ENCODE results near the gene UROC1. TPM values are rescaled to one million over a fixed set of nuclear protein-coding genes. Genes with fewer than 3 reads are reported as not detected.
A peak's percentile ranks its signal among the peaks of the same experiment; 100 is the strongest.

UROC1 gene
- total and polyA plus RNA-seq, 3 donors from 2014 or later: 0.25 to 1.0 (median 0.34) TPM

GRCh38 chr3:126511291-126511690, 6.3 kb downstream of the UROC1 start:
- DNase-seq: peak; percentile 42
- intact Hi-C loops (cut with DNase I; ENCODE audit: low total_unique reads): no loop called here
- Histone ChIP-seq H3K27me3 (no peaks in the 10 kb centered on the region), H3K4me1 (peaks cover 11% of the 10 kb centered on the region), H3K27ac (no peak overlapping the region), H3K36me3 (ENCODE audit: low read depth, missing control alignments) (no peaks in the 10 kb centered on the region), H3K4me3 (no peak overlapping the region), H3K9me3 (no peaks in the 10 kb centered on the region)
- 49 to 69% methylated on average over 7 of the region's 7 CpGs for WGBS, 2 donors
- TF ChIP-seq POLR2A (IDR thresholded peaks at IDR 0.05): no peak
- TF ChIP-seq, protein P1, sequence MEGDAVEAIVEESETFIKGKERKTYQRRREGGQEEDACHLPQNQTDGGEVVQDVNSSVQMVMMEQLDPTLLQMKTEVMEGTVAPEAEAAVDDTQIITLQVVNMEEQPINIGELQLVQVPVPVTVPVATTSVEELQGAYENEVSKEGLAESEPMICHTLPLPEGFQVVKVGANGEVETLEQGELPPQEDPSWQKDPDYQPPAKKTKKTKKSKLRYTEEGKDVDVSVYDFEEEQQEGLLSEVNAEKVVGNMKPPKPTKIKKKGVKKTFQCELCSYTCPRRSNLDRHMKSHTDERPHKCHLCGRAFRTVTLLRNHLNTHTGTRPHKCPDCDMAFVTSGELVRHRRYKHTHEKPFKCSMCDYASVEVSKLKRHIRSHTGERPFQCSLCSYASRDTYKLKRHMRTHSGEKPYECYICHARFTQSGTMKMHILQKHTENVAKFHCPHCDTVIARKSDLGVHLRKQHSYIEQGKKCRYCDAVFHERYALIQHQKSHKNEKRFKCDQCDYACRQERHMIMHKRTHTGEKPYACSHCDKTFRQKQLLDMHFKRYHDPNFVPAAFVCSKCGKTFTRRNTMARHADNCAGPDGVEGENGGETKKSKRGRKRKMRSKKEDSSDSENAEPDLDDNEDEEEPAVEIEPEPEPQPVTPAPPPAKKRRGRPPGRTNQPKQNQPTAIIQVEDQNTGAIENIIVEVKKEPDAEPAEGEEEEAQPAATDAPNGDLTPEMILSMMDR (IDR thresholded peaks at IDR 0.05): no peak

DNA sequence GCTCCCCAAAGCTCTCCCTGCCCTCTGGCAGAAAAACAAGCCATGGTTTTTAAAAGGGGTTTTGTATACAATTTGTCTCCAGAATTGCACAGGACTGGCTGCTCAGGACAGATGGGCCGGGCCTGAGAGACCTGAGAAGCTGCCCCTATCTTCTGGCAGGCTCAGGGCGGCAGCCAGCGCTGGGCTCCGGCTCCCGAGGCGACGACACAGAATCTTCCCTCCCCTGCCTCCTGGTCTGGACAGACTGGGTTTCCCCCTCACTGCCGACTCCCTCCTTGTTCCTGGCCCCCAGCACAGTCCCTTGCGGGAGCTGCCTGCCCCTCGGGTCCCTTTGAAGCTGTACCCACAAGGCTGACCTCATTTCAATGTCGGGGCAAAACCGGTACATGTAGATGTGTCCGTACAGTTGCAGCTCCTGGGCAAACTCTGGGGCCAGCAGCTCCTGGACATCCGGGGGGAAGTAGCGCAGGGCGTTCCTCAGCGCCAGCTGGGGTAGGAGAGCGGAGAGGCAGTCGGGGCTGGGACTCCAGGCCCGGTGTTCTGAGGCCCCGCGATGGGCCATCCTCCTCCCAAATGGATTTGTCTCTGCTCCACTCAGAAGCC, 7.2 kb downstream of the UROC1 start:
- Histone ChIP-seq H3K9me3 (no peaks in the 10 kb centered on the region), H3K4me1 (peaks cover 11% of the 10 kb centered on the region), H3K27me3 (no peaks in the 10 kb centered on the region), H3K4me3 (no peak overlapping the region), H3K36me3 (ENCODE audit: low read depth, missing control alignments) (no peaks in the 10 kb centered on the region), H3K27ac (no peak overlapping the region)
- DNase-seq: no peak
- WGBS, 2 donors: 70 to 73% methylated on average over 8 to 22 of the region's 22 CpGs
- intact Hi-C loops (cut with DNase I; ENCODE audit: low total_unique reads): no loop called here
- TF ChIP-seq, protein P1 (IDR thresholded peaks at IDR 0.05): no peak
- no peak for TF ChIP-seq POLR2A (IDR thresholded peaks at IDR 0.05)

- DNase-seq: no peak
- intact Hi-C loops (cut with DNase I; ENCODE audit: low total_unique reads): no loop called here
- no peaks in the 10 kb centered on the region for H3K36me3 ChIP-seq (ENCODE audit: low read depth, missing control alignments)
Observed at GRCh38 chr3:126509597-126510307, 7.8 kb downstream of the UROC1 start.

GRCh38 chr3:126508564-126508964, 9.0 kb downstream of the UROC1 start:
- no peaks in the 10 kb centered on the region for H3K9me3 ChIP-seq
- H3K27me3 ChIP-seq: no peaks in the 10 kb centered on the region
- WGBS, 2 donors: 91 to 93% methylated on average over 3 to 4 of the region's 4 CpGs
- no peaks in the 10 kb centered on the region for H3K36me3 ChIP-seq (ENCODE audit: low read depth, missing control alignments)
- H3K27ac ChIP-seq: no peak overlapping the region
- intact Hi-C loops (cut with DNase I; ENCODE audit: low total_unique reads): no loop called here
- no peak for DNase-seq
- H3K4me3 ChIP-seq: no peak overlapping the region
- peaks cover 11% of the 10 kb centered on the region for H3K4me1 ChIP-seq
- no peak for TF ChIP-seq POLR2A (IDR thresholded peaks at IDR 0.05)
- TF ChIP-seq, protein P1 (IDR thresholded peaks at IDR 0.05): no peak

More at GRCh38 chr3:126509597-126510307, 7.8 kb downstream of the UROC1 start:
- no peak overlapping the region for H3K4me3 ChIP-seq
- H3K4me1 ChIP-seq: peaks cover 11% of the 10 kb centered on the region
- no peak overlapping the region for H3K27ac ChIP-seq
- no peak for TF ChIP-seq POLR2A (IDR thresholded peaks at IDR 0.05)
- TF ChIP-seq, protein P1 (IDR thresholded peaks at IDR 0.05): no peak
- no peaks in the 10 kb centered on the region for H3K27me3 ChIP-seq
- 54 to 71% methylated on average over 8 to 18 of the region's 18 CpGs for WGBS, 2 donors
- H3K9me3 ChIP-seq: no peaks in the 10 kb centered on the region

All from testis (tissue), 3 donors.